T-helper 1 cell treated with Interleukin-12 subunit alpha and Interleukin-12 subunit beta and Interleukin-4 antibody, amounts not matched to agents 30 ng/mL and 1 ng/mL, for 36 hours (primary cell): Measurements from ENCODE around the gene MLLT1. TPM values are rescaled to one million over a fixed set of nuclear protein-coding genes. Genes with fewer than 3 reads are reported as not detected.

Experiments used
- intact Hi-C: fragments of 100-400 bp; cut with micrococcal nuclease; formaldehyde crosslinking; loops from one replicate; pipeline ENCODE4 v1.15.1; 2024
- total RNA-seq: library from RNA; stranded (reverse); gene quantifications from 2 replicates; pipeline ENCODE4 v1.2.3, GENCODE V29; 2022

Gene MLLT1
- total RNA-seq, 1 donor from 2014 or later = 45.6 TPM

GRCh38 chr19:6260376-6260775 lies 19.4 kb downstream of the MLLT1 start:
- intact Hi-C loops = no loop called here

GRCh38 chr19:6259312-6259861 lies 20.4 kb downstream of the MLLT1 start:
- intact Hi-C loops = no loop called here

- intact Hi-C loops = no loop called here
These were observed 20.9 kb downstream of the MLLT1 start for GRCh38 chr19:6258812-6259311.

GRCh38 chr19:6253954-6254733 lies 25.6 kb downstream of the MLLT1 start:
- intact Hi-C loops = no loop called here

- intact Hi-C loops = no loop called here
These were observed 27.7 kb downstream of the MLLT1 start for GRCh38 chr19:6252066-6252465.

GRCh38 chr19:6250909-6251308 lies 28.9 kb downstream of the MLLT1 start:
- intact Hi-C loops = no loop called here

- intact Hi-C loops = no loop called here
These were observed 29.7 kb downstream of the MLLT1 start for GRCh38 chr19:6250024-6250615.

- intact Hi-C loops = no loop called here
These were observed 30.5 kb downstream of the MLLT1 start for GRCh38 chr19:6249296-6249695.

GRCh38 chr19:6248844-6249243 lies 30.9 kb downstream of the MLLT1 start:
- intact Hi-C loops = no loop called here

GRCh38 chr19:6248341-6248740 lies 31.4 kb downstream of the MLLT1 start:
- intact Hi-C loops = no loop called here

- intact Hi-C loops = no loop called here
These were observed 32.8 kb downstream of the MLLT1 start for GRCh38 chr19:6247007-6247288.

- intact Hi-C loops = no loop called here
These were observed 33.4 kb downstream of the MLLT1 start for GRCh38 chr19:6246174-6247006.

- intact Hi-C loops = no loop called here
These were observed 37.1 kb downstream of the MLLT1 start for GRCh38 chr19:6242677-6243076.

GRCh38 chr19:6241680-6242377 lies 37.9 kb downstream of the MLLT1 start:
- intact Hi-C loops = no loop called here

- intact Hi-C loops = no loop called here
These were observed 38.7 kb downstream of the MLLT1 start for GRCh38 chr19:6241056-6241455.

- intact Hi-C loops = no loop called here
These were observed 39.7 kb downstream of the MLLT1 start for GRCh38 chr19:6239871-6240676.

GRCh38 chr19:6239401-6239844 lies 40.4 kb downstream of the MLLT1 start:
- intact Hi-C loops = no loop called here

- intact Hi-C loops = no loop called here
These were observed 41.0 kb downstream of the MLLT1 start for GRCh38 chr19:6238643-6239281.

- intact Hi-C loops = no loop called here
These were observed 41.5 kb downstream of the MLLT1 start for GRCh38 chr19:6238256-6238642.
